CD1c-positive myeloid dendritic cell (primary cell): ENCODE measurements around the gene POLA1.
A peak's percentile ranks its signal among the peaks of the same experiment; 100 is the strongest.

Experiments used
- DNase-seq: peaks from one replicate; pipeline ENCODE4 v3.0.0-alpha.2; 2016; ENCODE audit errors: extremely low spot score

POLA1 gene

DNA sequence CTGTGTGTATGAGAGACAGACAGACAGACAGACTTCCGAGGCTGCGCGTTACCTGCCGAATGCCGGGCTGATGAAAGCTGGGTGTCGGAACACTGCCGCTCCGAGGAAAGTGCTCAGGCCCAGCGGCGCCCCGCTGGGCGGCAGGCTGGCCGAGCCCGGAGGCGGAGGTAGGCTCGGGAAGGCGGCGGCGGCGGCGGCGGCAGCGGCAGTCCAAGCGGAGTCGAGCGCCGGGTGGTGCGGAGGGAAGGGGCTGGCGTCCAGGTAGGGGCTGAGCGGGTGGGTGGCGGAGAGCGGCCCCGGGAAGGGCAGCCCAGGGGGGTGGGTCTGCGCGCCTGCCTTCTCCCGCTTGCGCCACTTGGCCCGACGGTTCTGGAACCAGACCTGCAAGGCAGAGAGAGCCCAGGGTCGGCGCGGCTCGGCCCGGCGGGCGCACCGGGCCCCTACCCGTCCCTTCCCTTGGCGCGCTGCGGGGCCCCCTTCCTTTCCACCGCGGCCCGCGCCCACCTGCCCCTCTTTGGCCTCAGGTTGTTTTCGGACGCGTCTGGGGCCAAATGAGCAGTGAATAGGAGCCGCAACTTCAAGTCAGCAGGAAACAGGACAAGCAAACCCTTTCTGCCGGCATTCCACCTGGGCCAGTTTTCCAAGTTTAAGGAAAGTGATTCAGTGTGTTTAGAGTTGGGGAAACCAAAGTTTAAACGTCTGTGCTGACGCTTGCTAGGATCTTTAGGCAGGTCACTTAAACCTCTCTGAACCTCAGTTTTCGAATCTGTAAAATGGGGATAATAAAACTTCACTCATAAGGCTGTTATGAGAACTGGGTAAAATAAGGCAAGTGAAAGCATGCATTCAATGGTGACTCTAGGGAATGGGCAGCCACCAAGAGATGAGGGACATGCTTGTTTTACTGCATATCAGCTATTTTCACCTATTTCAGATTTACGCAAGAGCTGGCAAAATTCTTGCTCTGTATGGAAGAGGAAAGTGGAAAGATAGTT, 313.6 kb downstream of the POLA1 start:
- DNase-seq = no peak

- no peak for DNase-seq
Observed at GRCh38 chrX:25009407-25009806, 315.7 kb downstream of the POLA1 start.

DNA sequence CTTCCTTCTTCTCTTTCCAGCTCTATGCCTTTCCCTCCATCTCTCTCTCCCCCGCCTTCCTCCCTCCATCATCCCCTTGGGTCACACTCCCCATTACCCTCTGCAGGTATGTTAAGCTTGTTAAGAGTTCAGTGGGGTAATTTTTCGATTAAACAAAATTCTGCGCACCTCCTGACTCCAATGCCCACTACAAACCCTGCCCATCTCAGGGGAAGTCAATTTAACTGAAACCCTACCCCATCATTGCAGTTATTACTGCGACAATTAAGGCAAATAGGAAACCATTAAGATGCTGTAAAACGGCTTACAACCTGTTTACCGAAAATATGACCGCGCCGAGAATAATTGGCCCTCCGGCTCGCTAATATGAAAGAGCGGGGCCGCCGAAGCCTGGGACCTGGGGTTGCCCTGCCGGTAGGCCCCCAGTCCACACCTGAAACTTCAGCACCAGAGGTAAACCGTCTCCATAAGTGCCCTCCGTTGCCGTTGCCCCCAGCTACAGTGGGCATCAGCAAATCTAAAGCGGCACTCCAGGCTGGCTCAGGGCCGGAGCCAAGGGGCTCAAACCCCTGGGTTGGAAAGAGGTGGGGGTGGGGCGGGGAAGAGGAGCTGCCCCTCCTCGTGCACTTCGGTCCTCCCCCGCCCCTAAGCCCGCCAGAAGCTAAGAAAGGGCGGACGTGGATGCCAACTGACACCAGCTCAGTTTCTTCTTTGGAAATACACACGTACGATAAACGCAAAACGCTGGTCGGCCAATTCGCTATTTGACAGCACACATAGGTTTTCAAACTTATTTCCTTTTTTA, 317.3 kb downstream of the POLA1 start:
- DNase-seq = no peak

DNA sequence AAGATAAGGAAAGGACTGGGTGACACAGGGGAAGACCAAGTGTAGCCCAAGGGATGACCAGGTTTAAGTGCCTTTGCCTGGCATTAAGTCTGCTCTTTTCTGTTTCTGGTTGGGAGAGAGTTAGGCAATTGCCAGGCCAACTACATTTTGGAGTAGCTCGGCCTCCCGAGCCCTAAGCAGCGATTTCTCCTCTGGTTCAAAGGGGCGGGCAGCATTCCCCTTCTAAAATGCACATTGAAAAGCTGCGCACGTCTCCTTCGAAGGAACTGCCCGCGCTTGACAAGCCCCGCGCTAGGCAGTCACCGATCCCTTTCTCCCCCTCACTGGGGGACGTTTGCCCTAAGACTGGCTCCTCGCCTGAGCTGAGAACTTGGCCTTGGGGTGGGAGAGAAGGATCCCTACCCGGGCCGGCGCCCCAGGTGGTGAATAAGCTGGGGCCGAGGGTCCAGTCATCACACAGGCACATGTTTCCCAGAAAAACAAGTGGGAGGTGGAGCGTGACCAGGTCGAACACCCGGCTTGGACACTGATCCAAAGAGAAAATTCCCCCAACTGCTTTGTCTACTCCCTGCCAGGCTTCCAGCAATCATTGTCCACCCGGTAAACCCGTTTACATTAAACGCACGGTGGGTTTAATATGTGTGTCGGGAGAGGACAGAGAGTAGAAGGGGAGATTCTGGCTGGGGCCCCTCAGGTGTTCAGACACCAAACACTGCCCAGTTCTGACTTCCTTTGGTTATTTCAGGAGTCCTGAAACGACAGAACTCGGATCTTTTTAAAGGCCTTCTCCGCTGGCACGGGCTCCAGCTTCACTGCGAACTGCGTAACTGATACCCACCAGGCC, 318.1 kb downstream of the POLA1 start:
- no peak for DNase-seq

DNA sequence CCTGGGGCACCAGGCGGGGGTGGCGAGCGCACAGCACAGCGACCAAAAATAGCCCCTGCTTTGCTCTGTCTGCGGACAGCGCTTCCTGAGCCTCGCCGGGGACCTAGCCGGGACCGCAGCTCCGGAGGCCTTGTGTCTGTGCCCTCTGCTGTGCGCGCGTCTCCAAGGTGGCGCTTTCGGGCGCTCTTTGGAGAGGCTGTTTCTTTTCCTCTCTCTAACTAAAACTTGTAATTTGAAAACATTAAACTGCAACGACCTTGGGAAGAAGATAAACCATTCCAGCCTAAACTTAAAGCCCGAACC, 318.7 kb downstream of the POLA1 start:
- DNase-seq = no peak

GRCh38 chrX:25012793-25013631, 319.3 kb downstream of the POLA1 start:
- peak; percentile 11 for DNase-seq

- no peak for DNase-seq
Observed at GRCh38 chrX:25013632-25014365, 320.1 kb downstream of the POLA1 start.

GRCh38 chrX:25014366-25014838, 320.7 kb downstream of the POLA1 start:
- no peak for DNase-seq

DNA sequence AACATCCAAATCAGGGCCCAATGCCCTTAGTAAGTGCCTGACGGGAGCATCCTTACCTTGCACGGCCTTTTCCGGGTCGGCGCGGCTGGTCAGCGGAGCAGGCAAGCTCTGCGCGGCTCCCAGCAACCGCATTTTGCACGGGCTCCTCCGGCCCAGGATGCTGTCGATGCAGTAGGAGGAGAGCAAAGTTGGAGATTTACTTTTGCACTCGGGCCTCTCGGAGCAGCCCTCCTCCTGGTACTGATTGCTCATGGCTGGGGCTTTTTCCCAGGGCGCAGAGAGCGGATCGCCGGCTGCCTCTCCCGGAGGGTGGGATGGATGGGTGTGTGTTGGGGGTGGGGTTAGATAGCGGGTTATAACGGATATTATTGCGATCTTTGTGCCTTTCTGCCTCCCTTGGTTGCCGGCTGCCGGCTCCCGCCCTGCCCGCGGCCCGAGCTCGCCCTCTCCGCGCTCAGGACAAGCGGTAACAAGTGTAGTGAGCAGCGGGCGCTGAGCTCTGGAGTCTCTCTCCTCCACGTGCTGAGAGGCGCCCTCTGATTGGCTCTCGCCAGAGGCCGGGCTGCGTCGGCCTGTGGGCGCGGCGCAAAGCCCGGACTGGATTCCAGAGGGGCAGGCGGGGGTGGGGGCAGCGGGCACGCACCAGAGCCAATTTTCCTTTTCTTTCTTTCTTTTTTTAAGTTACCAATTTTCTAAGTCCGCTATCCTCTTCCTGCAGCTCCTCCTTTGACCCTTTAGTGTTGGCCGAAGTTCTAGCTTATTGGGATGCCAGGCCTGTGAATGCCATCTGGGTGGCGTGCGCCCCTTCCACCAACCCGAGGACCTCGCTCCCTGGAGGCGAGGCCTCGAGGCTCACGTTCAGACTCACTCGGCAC, 322.0 kb downstream of the POLA1 start, which contains the start of gene ARX:
Gene ARX (minus strand): TSS at position 480 of the 875 bp plus-strand sequence. CDS start 228 bp downstream, at position 252.
- DNase-seq = peak; percentile 33

DNA sequence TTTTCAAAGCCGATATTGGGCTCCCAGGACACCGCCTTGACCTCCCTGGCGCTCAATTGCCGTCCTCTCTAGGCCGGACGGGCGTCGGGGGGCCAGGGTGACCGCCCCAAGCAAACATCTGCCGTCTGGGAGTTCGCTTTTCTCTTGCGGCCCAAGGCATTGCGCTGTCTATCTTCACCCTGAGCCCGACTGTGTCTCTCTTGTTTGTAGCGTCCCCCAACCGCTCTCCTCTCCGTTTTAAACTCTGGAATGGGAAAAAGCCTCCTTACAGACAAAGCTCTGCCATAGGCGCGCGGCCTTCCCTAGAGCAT, 322.6 kb downstream of the POLA1 start:
- no peak for DNase-seq

DNA sequence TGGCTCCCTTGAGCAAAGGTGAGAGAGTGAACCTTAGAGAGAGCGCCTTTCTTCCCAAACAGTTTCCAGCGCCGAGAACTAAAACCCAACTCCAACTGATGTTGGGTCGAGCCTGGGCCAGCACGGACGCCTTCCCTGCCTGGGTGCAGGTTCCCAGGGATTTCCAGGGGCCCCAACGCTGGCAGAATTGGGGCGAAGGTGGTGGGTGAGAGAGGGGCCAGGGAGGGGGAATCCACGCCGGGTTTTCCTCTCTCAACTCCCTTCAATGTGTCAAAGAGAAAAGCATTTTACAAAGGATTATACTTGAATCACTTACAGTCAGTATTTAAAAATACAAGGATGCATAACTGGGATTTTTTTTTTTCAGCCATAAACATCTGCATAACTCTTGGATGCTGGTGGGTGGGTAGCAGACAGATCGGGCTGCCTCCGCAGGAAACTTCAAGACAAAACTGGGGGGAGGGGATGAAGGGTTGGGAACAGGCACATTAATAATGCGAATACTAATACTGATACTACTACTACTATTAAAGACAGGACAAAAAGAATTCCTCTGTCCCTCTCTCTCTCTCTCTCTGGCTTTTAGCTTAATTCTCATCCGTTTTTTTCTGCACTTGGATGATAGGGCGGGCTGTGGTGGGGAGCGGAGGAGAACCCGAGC, 323.4 kb downstream of the POLA1 start:
- no peak for DNase-seq

- DNase-seq = no peak
Observed at GRCh38 chrX:25017667-25018247, 324.0 kb downstream of the POLA1 start.

DNA sequence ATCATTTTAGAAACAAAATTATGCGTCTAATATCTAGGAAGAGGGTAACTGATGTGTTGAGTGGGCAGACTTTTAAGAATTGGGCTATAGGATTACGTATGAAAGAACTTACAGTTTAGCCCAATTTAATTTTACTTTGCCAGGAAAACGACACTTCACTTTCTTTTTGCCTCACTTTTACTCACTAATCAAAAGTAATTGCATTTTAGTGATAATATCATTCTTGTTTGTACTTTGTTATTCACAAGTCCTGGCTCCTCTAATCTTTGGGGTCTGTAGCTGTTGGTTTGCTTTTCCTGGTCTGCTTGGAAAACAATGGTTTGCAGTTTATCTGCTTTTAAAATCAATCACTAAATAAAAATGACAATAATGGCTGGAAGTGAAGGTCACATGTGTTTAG, 325.0 kb downstream of the POLA1 start:
- no peak for DNase-seq

DNA sequence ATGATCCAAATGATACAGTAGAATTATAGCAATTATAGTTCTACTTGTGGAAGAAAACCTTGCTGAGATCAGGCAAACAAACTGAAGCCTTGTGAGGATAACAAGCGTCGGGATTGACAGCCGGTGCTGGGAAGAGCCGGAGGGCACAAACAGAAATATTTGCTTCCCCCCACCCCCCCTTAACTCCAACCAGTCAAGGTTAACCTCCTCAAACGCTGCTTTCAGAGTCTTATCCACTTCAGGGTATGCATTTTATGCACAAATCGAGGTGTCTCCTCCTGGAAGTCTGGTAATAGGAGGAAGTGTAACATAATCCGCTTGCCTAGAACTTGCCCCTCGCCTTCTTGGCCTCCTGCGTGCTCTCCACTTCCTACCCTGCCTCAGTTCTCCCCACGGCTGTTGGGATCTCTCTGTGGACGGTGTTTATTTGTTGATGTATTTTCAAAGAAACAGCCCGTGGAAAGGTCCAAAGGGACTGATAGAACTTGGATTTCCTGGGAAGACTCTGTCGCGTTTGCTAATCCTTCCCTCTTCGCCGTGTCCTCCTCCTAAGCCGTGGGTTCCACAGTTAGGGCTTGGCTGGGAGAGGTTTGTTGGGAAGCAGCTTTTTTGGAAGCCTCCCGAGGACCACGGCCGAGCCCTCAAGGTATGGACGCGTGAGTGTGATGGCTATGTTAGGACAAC, 326.1 kb downstream of the POLA1 start:
- no peak for DNase-seq

GRCh38 chrX:25020391-25020904, 326.7 kb downstream of the POLA1 start:
- DNase-seq = no peak

DNA sequence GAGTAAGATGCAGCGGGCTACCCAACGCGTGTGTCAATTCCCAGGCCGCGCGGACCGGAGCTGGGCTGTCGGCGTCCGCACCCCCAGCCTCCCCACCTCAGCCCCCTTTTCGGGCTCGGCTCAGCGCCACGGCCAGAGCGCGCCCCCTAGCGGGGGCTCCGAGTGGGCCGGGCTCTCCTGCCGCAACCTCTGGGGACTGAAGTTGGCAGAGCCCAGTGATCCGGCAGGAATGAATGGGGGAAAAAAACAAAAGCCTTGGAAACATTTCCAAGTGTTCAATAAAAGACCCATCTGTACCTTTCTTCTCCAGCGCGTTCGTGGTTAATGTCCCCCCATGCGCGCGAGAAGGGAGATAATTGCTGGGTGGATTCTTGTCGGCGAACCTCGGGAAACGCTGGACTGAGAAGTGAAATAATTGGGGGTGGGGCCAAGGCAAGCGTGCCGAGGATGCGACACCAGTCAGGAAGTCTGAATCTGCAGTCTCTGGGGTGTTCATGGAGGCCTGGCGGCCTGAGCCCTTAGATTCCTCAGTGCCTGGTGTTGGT, 327.3 kb downstream of the POLA1 start:
- DNase-seq = peak; percentile 12
